H9 (cell line): ENCODE results near the gene ITPKB. TPM values are rescaled to one million over a fixed set of nuclear protein-coding genes. Genes with fewer than 3 reads are reported as not detected.

Experiments used
- DNase-seq: peaks from one replicate; pipeline ENCODE4 v3.0.0-alpha.2; 2017
- H2AFZ ChIP-seq: one replicate; pipeline ENCODE4 v1.6.1; 2013; ENCODE audit warnings: mild to moderate bottlenecking, low read length, control low read depth, moderate library complexity
- H2AK5ac ChIP-seq: 2 replicates; pipeline ENCODE4 v1.6.1; 2013; ENCODE audit warnings: low read length, control low read depth, mixed read lengths; ENCODE audit not compliant: insufficient read length
- H2BK120ac ChIP-seq: one replicate; pipeline ENCODE4 v1.6.1; 2013; ENCODE audit warnings: low read depth, mild to moderate bottlenecking, low read length, control low read depth, inconsistent platforms; ENCODE audit not compliant: poor library complexity, severe bottlenecking
- H2BK12ac ChIP-seq: 2 replicates; pipeline ENCODE4 v1.6.1; 2013; ENCODE audit warnings: low read length, control low read depth, mixed read lengths, low read depth; ENCODE audit not compliant: insufficient read length
- H2BK15ac ChIP-seq: 2 replicates; pipeline ENCODE4 v1.6.1; 2013; ENCODE audit warnings: low read depth, low read length, control low read depth
- H2BK20ac ChIP-seq: one replicate; pipeline ENCODE4 v1.6.1; 2013; ENCODE audit warnings: low read depth, mild to moderate bottlenecking, low read length, control low read depth, inconsistent platforms; ENCODE audit not compliant: poor library complexity, severe bottlenecking
- H2BK5ac ChIP-seq: 2 replicates; pipeline ENCODE4 v1.6.1; 2013; ENCODE audit warnings: low read length, control low read depth, mixed read lengths; ENCODE audit not compliant: insufficient read length
- H3K14ac ChIP-seq: 2 replicates; pipeline ENCODE4 v1.6.1; 2013; ENCODE audit warnings: low read length, control low read depth; ENCODE audit not compliant: insufficient read depth
- H3K18ac ChIP-seq: 2 replicates; pipeline ENCODE4 v1.6.1; 2013; ENCODE audit warnings: low read depth, mild to moderate bottlenecking, mixed read lengths, low read length, control low read depth; ENCODE audit not compliant: insufficient read length
- H3K23ac ChIP-seq: 2 replicates; pipeline ENCODE4 v1.6.1; 2013; ENCODE audit warnings: low read length, control low read depth, mixed read lengths, low read depth; ENCODE audit not compliant: insufficient read length
- H3K23me2 ChIP-seq: 2 replicates; pipeline ENCODE4 v1.6.1; 2013; ENCODE audit warnings: low read depth, mild to moderate bottlenecking, mixed read lengths, low read length, control low read depth; ENCODE audit not compliant: insufficient read length, poor library complexity, severe bottlenecking
- H3K27ac ChIP-seq: 2 replicates; pipeline ENCODE4 v1.5.1; 2013; ENCODE audit warnings: low read length, control low read depth, mixed read lengths, low read depth; ENCODE audit not compliant: insufficient read length
- H3K27me3 ChIP-seq: 2 replicates; pipeline ENCODE4 v1.6.1; 2013; ENCODE audit warnings: low read length, control low read depth, inconsistent platforms; ENCODE audit not compliant: insufficient read depth
- H3K4ac ChIP-seq: 2 replicates; pipeline ENCODE4 v1.6.1; 2013; ENCODE audit warnings: low read depth, mild to moderate bottlenecking, control low read depth, inconsistent platforms, low read length, moderate library complexity
- H3K4me1 ChIP-seq: 2 replicates; pipeline ENCODE4 v1.6.1; 2013; ENCODE audit warnings: low read length, control low read depth, inconsistent platforms; ENCODE audit not compliant: insufficient read depth
- H3K4me2 ChIP-seq: 2 replicates; pipeline ENCODE4 v1.6.1; 2013; ENCODE audit warnings: low read length, control low read depth, mixed read lengths; ENCODE audit not compliant: insufficient read length, insufficient read depth
- H3K56ac ChIP-seq: 2 replicates; pipeline ENCODE4 v1.6.1; 2013; ENCODE audit warnings: low read depth, mild to moderate bottlenecking, mixed read lengths, low read length, control low read depth; ENCODE audit not compliant: insufficient read length
- H3K79me1 ChIP-seq: 2 replicates; pipeline ENCODE4 v1.6.1; 2013; ENCODE audit warnings: low read depth, mild to moderate bottlenecking, moderate library complexity, low read length, control low read depth, inconsistent platforms; ENCODE audit not compliant: insufficient read depth, poor library complexity, severe bottlenecking
- H3K79me2 ChIP-seq: 2 replicates; pipeline ENCODE4 v1.6.1; 2013; ENCODE audit warnings: low read length, control low read depth, inconsistent platforms; ENCODE audit not compliant: insufficient read depth
- H3K9ac ChIP-seq: 2 replicates; pipeline ENCODE4 v1.6.1; 2013; ENCODE audit warnings: low read length, control low read depth, mixed read lengths; ENCODE audit not compliant: insufficient read length; ENCODE audit errors: extremely low read depth
- H3K9me3 ChIP-seq: one replicate; pipeline ENCODE4 v1.6.1; 2013; ENCODE audit warnings: low read depth, low read length, inconsistent platforms; ENCODE audit not compliant: control insufficient read depth
- H3T11ph ChIP-seq: one replicate; pipeline ENCODE4 v1.6.1; 2013; ENCODE audit warnings: mild to moderate bottlenecking, low read length, control low read depth, inconsistent platforms
- H4K20me1 ChIP-seq: one replicate; pipeline ENCODE4 v1.6.1; 2013; ENCODE audit not compliant: control insufficient read depth, insufficient read length, insufficient read depth
- H4K5ac ChIP-seq: 2 replicates; pipeline ENCODE4 v1.6.1; 2013; ENCODE audit warnings: low read depth, mild to moderate bottlenecking, mixed read lengths, low read length, control low read depth; ENCODE audit not compliant: insufficient read length
- H4K8ac ChIP-seq: replicated peaks from 2 replicates; pipeline ENCODE4 v1.6.1; 2013; ENCODE audit warnings: low read length, control low read depth, mixed read lengths, low read depth; ENCODE audit not compliant: insufficient read length
- H4K91ac ChIP-seq: 2 replicates; pipeline ENCODE4 v1.6.1; 2013; ENCODE audit warnings: low read depth, mild to moderate bottlenecking, moderate library complexity, mixed read lengths, low read length, control low read depth; ENCODE audit not compliant: insufficient read length
- H3K27ac Mint-ChIP-seq, 3 experiments: 2 replicates in 2 of 3; 3 replicates in 1 of 3; pipeline ENCODE4 v1.8.0; 2020 to 2021; ENCODE audit warnings: mixed read lengths in 3 of 3, mild to moderate bottlenecking in 1 of 3, moderate library complexity in 1 of 3
- H3K27me3 Mint-ChIP-seq: 2 replicates; pipeline ENCODE4 v1.8.0; 2021; ENCODE audit warnings: low read depth, mild to moderate bottlenecking, moderate library complexity, mixed read lengths
- H3K36me3 Mint-ChIP-seq, 3 experiments: 2 replicates in 2 of 3; 3 replicates in 1 of 3; pipeline ENCODE4 v1.8.0; 2020 to 2021; ENCODE audit warnings: low read depth in 3 of 3, mixed read lengths in 3 of 3; ENCODE audit not compliant: insufficient read depth in 1 of 3
- H3K4me1 Mint-ChIP-seq, 2 experiments: 2 replicates each; pipeline ENCODE4 v1.8.0; 2020; ENCODE audit warnings: mixed read lengths in 2 of 2
- H3K4me3 Mint-ChIP-seq, 2 experiments: 2 replicates in 1 of 2; 3 replicates in 1 of 2; pipeline ENCODE4 v1.8.0; 2020 to 2021; ENCODE audit warnings: mild to moderate bottlenecking in 2 of 2, mixed read lengths in 2 of 2, moderate library complexity in 1 of 2
- H3K9me3 Mint-ChIP-seq, 2 experiments: 2 replicates in 1 of 2; 3 replicates in 1 of 2; pipeline ENCODE4 v1.8.0; 2020; ENCODE audit warnings: mild to moderate bottlenecking in 2 of 2, mixed read lengths in 2 of 2, moderate library complexity in 1 of 2
- CTCF ChIP-seq: fragments of 200-600 bp; sonication (generic); conservative IDR thresholded peaks from 3 replicates; pipeline ENCODE4 v1.8.0; 2021; ENCODE audit warnings: antibody characterized with exemption, mild to moderate bottlenecking
- whole genome bisulfite sequencing: extraction: QIAGEN DNeasy Blood & Tissue Kit; methylation state at CpG from one replicate; pipeline ENCODE4 v1.1.7; 2013; ENCODE audit warnings: missing lambda C conversion rate, low lambda C conversion rate, mixed read lengths; ENCODE audit not compliant: insufficient read length; ENCODE audit errors: extremely low coverage; 5-methylcytosine and 5-hydroxymethylcytosine counted together
- total RNA-seq: library from RNA; stranded (reverse); gene quantifications from 2 replicates; pipeline ENCODE4 v1.2.1, GENCODE V29; 2021

Gene ITPKB
- total RNA-seq, 1 experiment from 2014 or later = 3.8 TPM

- Mint-ChIP-seq H3K4me1 (peaks cover 35 to 40% of the 10 kb centered on the region in 2 experiments), H3K4me3 (no peak overlapping the region), H3K27ac (no peak overlapping the region), H3K9me3 (peaks cover 0 to 2% of the 10 kb centered on the region in 2 experiments; a peak in 1 of 5 replicates), H3K27me3 (no peaks in the 10 kb centered on the region), H3K36me3 (no peaks in the 10 kb centered on the region)
- no peak overlapping the region for H3K4me2 ChIP-seq
- H4K8ac ChIP-seq = no peak overlapping the region
- H3K9ac ChIP-seq = no peak overlapping the region
- no peak for TF ChIP-seq CTCF
- H3K56ac ChIP-seq = no peak overlapping the region
- no peak overlapping the region for H3T11ph ChIP-seq
- no peaks in the 10 kb centered on the region for H3K79me2 ChIP-seq
- no peak overlapping the region for H2BK120ac ChIP-seq
- H3K23ac ChIP-seq = no peak overlapping the region
- H2BK15ac ChIP-seq = no peak overlapping the region
- no peaks in the 10 kb centered on the region for H3K27me3 ChIP-seq
- H3K23me2 ChIP-seq = no peaks in the 10 kb centered on the region
- H4K5ac ChIP-seq = no peak overlapping the region
- H3K79me1 ChIP-seq = no peaks in the 10 kb centered on the region
- H3K9me3 ChIP-seq = no peaks in the 10 kb centered on the region
- no peak overlapping the region for H2BK20ac ChIP-seq
- DNase-seq = no peak
- no peak overlapping the region for H3K27ac ChIP-seq
- no peak overlapping the region for H4K91ac ChIP-seq
- no peak overlapping the region for H3K4ac ChIP-seq
- H3K4me1 ChIP-seq = peaks cover 12% of the 10 kb centered on the region; the same call in 1 of the 2 replicates
- no peak overlapping the region for H2BK5ac ChIP-seq
- no peaks in the 10 kb centered on the region for H4K20me1 ChIP-seq
- H2BK12ac ChIP-seq = no peak overlapping the region
- H3K18ac ChIP-seq = no peak overlapping the region
- WGBS = no CpG with 5 or more reads among the region's 4 CpGs
- no peak overlapping the region for H2AK5ac ChIP-seq
- no peak overlapping the region for H3K14ac ChIP-seq
- no peak overlapping the region for H2AFZ ChIP-seq
Measured at GRCh38 chr1:226762055-226762454, 23.0 kb upstream of the ITPKB start.
